ENCODE results near the gene RNASE7. TPM values are rescaled to one million over a fixed set of nuclear protein-coding genes. Genes with fewer than 3 reads are reported as not detected.

RNASE7 gene
- total RNA-seq, 2 experiments from 2014 or later: not detected

- peak overlapping the region; percentile 68 for H3K4me3 Mint-ChIP-seq
- ChIA-PET CTCF (interaction anchor here (0.8 to 3.4 kb wide), 8 partner anchors 11 to 57 kb away, joined by 3 to 57 read pairs (median 16); partner anchors contain the start of gene TMEM253), POLR2A (interaction anchor here (0.8 to 1.3 kb wide), 3 partner anchors 11 to 32 kb away, joined by 3 read pairs; no protein-coding TSS in a partner anchor)
- no peak overlapping the region for H3K27ac Mint-ChIP-seq
- peak; percentile 63 for ATAC-seq
- no peaks in the 10 kb centered on the region for H3K9me3 Mint-ChIP-seq (ENCODE audit: insufficient read depth)
- peaks cover 37% of the 10 kb centered on the region for H3K4me1 Mint-ChIP-seq (ENCODE audit: low read depth)
- H3K36me3 Mint-ChIP-seq (ENCODE audit: low read depth): no peaks in the 10 kb centered on the region
- H3K27me3 Mint-ChIP-seq (ENCODE audit: low read depth): peaks cover 63% of the 10 kb centered on the region
- DNase-seq: peak; percentile 65
Observed at GRCh38 chr14:21071225-21072030, 29.3 kb downstream of the RNASE7 start.

GRCh38 chr14:21072031-21072473 is 29.9 kb downstream of the RNASE7 start:
- POLR2A ChIA-PET: interaction anchor here (0.8 kb wide), 1 partner anchor 10 kb away, joined by 3 read pairs; no protein-coding TSS in a partner anchor
- H3K27me3 Mint-ChIP-seq (ENCODE audit: low read depth): peaks cover 58% of the 10 kb centered on the region
- no peaks in the 10 kb centered on the region for H3K9me3 Mint-ChIP-seq (ENCODE audit: insufficient read depth)
- no peak overlapping the region for H3K27ac Mint-ChIP-seq
- ATAC-seq (no peak), DNase-seq (no peak)
- H3K36me3 Mint-ChIP-seq (ENCODE audit: low read depth): no peaks in the 10 kb centered on the region
- peaks cover 37% of the 10 kb centered on the region for H3K4me1 Mint-ChIP-seq (ENCODE audit: low read depth)
- no peak overlapping the region for H3K4me3 Mint-ChIP-seq
- CTCF ChIA-PET: interaction anchor here (1.9 to 3.4 kb wide), 6 partner anchors 10 to 57 kb away, joined by 5 to 57 read pairs (median 24); partner anchors contain the start of gene TMEM253

- peaks cover 37% of the 10 kb centered on the region for H3K4me1 Mint-ChIP-seq (ENCODE audit: low read depth)
- no peak overlapping the region for H3K27ac Mint-ChIP-seq
- ChIA-PET CTCF (interaction anchor here (0.6 to 3.4 kb wide), 5 partner anchors 15 to 58 kb away, joined by 3 to 57 read pairs (median 23); partner anchors contain the start of gene TMEM253), POLR2A (no interaction called here)
- no peaks in the 10 kb centered on the region for H3K9me3 Mint-ChIP-seq (ENCODE audit: insufficient read depth)
- H3K4me3 Mint-ChIP-seq: no peak overlapping the region
- peaks cover 51% of the 10 kb centered on the region for H3K27me3 Mint-ChIP-seq (ENCODE audit: low read depth)
- no peak for DNase-seq
- no peaks in the 10 kb centered on the region for H3K36me3 Mint-ChIP-seq (ENCODE audit: low read depth)
- no peak for ATAC-seq
Observed at GRCh38 chr14:21072781-21073339, 30.7 kb downstream of the RNASE7 start.

GRCh38 chr14:21073921-21074320 is 31.8 kb downstream of the RNASE7 start:
- no peak overlapping the region for H3K27ac Mint-ChIP-seq
- H3K27me3 Mint-ChIP-seq (ENCODE audit: low read depth): peaks cover 46% of the 10 kb centered on the region
- H3K36me3 Mint-ChIP-seq (ENCODE audit: low read depth): no peaks in the 10 kb centered on the region
- DNase-seq: no peak
- CTCF ChIA-PET: interaction anchor here (0.9 to 2.4 kb wide), 2 partner anchors 30 to 59 kb away, joined by 5 to 8 read pairs; no protein-coding TSS in a partner anchor
- POLR2A ChIA-PET: no interaction called here
- H3K4me3 Mint-ChIP-seq: no peak overlapping the region
- ATAC-seq: no peak
- H3K4me1 Mint-ChIP-seq (ENCODE audit: low read depth): peaks cover 32% of the 10 kb centered on the region
- no peaks in the 10 kb centered on the region for H3K9me3 Mint-ChIP-seq (ENCODE audit: insufficient read depth)

GRCh38 chr14:21074398-21075272 is 32.5 kb downstream of the RNASE7 start:
- H3K27ac Mint-ChIP-seq: no peak overlapping the region
- ChIA-PET CTCF (interaction anchor here (0.8 to 2.4 kb wide), 4 partner anchors 15 to 60 kb away, joined by 3 to 8 read pairs (median 4); no protein-coding TSS in a partner anchor), POLR2A (no interaction called here)
- H3K4me3 Mint-ChIP-seq: no peak overlapping the region
- DNase-seq (no peak), ATAC-seq (no peak)
- no peaks in the 10 kb centered on the region for H3K36me3 Mint-ChIP-seq (ENCODE audit: low read depth)
- H3K27me3 Mint-ChIP-seq (ENCODE audit: low read depth): peaks cover 38% of the 10 kb centered on the region
- H3K9me3 Mint-ChIP-seq (ENCODE audit: insufficient read depth): no peaks in the 10 kb centered on the region
- H3K4me1 Mint-ChIP-seq (ENCODE audit: low read depth): peaks cover 25% of the 10 kb centered on the region

- CTCF ChIA-PET: interaction anchor here (1.3 to 3.9 kb wide), 4 partner anchors 8 to 61 kb away, joined by 3 to 20 read pairs (median 6); no protein-coding TSS in a partner anchor
- no peak for ATAC-seq
- Mint-ChIP-seq H3K4me3 (no peak overlapping the region), H3K36me3 (ENCODE audit: low read depth) (no peaks in the 10 kb centered on the region), H3K27me3 (ENCODE audit: low read depth) (peaks cover 30% of the 10 kb centered on the region), H3K27ac (no peak overlapping the region), H3K4me1 (ENCODE audit: low read depth) (peaks cover 17% of the 10 kb centered on the region), H3K9me3 (ENCODE audit: insufficient read depth) (no peaks in the 10 kb centered on the region)
- DNase-seq: no peak
- POLR2A ChIA-PET: no interaction called here
Observed at GRCh38 chr14:21075719-21076437, 33.7 kb downstream of the RNASE7 start.

GRCh38 chr14:21077672-21078071 is 35.5 kb downstream of the RNASE7 start:
- no peak overlapping the region for H3K27ac Mint-ChIP-seq
- no peaks in the 10 kb centered on the region for H3K9me3 Mint-ChIP-seq (ENCODE audit: insufficient read depth)
- H3K4me1 Mint-ChIP-seq (ENCODE audit: low read depth): no peaks in the 10 kb centered on the region
- no peak for ATAC-seq
- peaks cover 13% of the 10 kb centered on the region for H3K27me3 Mint-ChIP-seq (ENCODE audit: low read depth)
- H3K36me3 Mint-ChIP-seq (ENCODE audit: low read depth): no peaks in the 10 kb centered on the region
- CTCF ChIA-PET: interaction anchor here (2.4 to 3.9 kb wide), 2 partner anchors 10 to 11 kb away, joined by 7 to 20 read pairs; no protein-coding TSS in a partner anchor
- POLR2A ChIA-PET: no interaction called here
- H3K4me3 Mint-ChIP-seq: no peak overlapping the region
- no peak for DNase-seq

- H3K27ac Mint-ChIP-seq: no peak overlapping the region
- CTCF ChIA-PET: interaction anchor here (2.4 to 3.9 kb wide), 2 partner anchors 11 kb away, joined by 7 to 20 read pairs; no protein-coding TSS in a partner anchor
Observed at GRCh38 chr14:21078287-21078686, 36.1 kb downstream of the RNASE7 start.

GRCh38 chr14:21078726-21079125 is 36.6 kb downstream of the RNASE7 start:
- DNase-seq (no peak), ATAC-seq (no peak)
- ChIA-PET CTCF (interaction anchor here (2.4 to 3.9 kb wide), 2 partner anchors 10 to 11 kb away, joined by 7 to 20 read pairs; no protein-coding TSS in a partner anchor), POLR2A (no interaction called here)
- no peaks in the 10 kb centered on the region for H3K4me1 Mint-ChIP-seq (ENCODE audit: low read depth)
- H3K9me3 Mint-ChIP-seq (ENCODE audit: insufficient read depth): no peaks in the 10 kb centered on the region
- peaks cover 6% of the 10 kb centered on the region for H3K27me3 Mint-ChIP-seq (ENCODE audit: low read depth)
- no peak overlapping the region for H3K4me3 Mint-ChIP-seq
- H3K27ac Mint-ChIP-seq: no peak overlapping the region
- no peaks in the 10 kb centered on the region for H3K36me3 Mint-ChIP-seq (ENCODE audit: low read depth)

More at GRCh38 chr14:21078287-21078686, 36.1 kb downstream of the RNASE7 start:
- DNase-seq: no peak
- no peaks in the 10 kb centered on the region for H3K36me3 Mint-ChIP-seq (ENCODE audit: low read depth)
- no peak for ATAC-seq
- POLR2A ChIA-PET: no interaction called here
- H3K27me3 Mint-ChIP-seq (ENCODE audit: low read depth): peaks cover 10% of the 10 kb centered on the region
- H3K4me1 Mint-ChIP-seq (ENCODE audit: low read depth): no peaks in the 10 kb centered on the region
- no peaks in the 10 kb centered on the region for H3K9me3 Mint-ChIP-seq (ENCODE audit: insufficient read depth)
- no peak overlapping the region for H3K4me3 Mint-ChIP-seq

GRCh38 chr14:21081521-21082142 is 39.5 kb downstream of the RNASE7 start:
- no peaks in the 10 kb centered on the region for H3K9me3 Mint-ChIP-seq (ENCODE audit: insufficient read depth)
- POLR2A ChIA-PET: no interaction called here
- no peak overlapping the region for H3K4me3 Mint-ChIP-seq
- no peak overlapping the region for H3K27ac Mint-ChIP-seq
- no peak for DNase-seq
- ATAC-seq: no peak
- peaks cover 3% of the 10 kb centered on the region for H3K27me3 Mint-ChIP-seq (ENCODE audit: low read depth)
- CTCF ChIA-PET: interaction anchor here (1.1 to 1.4 kb wide), 2 partner anchors 10 to 67 kb away, joined by 3 to 5 read pairs; no protein-coding TSS in a partner anchor
- no peaks in the 10 kb centered on the region for H3K36me3 Mint-ChIP-seq (ENCODE audit: low read depth)
- peaks cover 6% of the 10 kb centered on the region for H3K4me1 Mint-ChIP-seq (ENCODE audit: low read depth)
